ENCODE results near the gene EMB. TPM values are rescaled to one million over a fixed set of nuclear protein-coding genes. Genes with fewer than 3 reads are reported as not detected.
"Not testable (repeated sequence)": the region's sequence is repeated elsewhere in the genome, so short reads cannot be mapped to it uniquely, and the experiment has no call there.

The EMB gene
- total and polyA plus RNA-seq, 2 experiments from 2014 or later: 2.5 to 3.8 TPM

DNA sequence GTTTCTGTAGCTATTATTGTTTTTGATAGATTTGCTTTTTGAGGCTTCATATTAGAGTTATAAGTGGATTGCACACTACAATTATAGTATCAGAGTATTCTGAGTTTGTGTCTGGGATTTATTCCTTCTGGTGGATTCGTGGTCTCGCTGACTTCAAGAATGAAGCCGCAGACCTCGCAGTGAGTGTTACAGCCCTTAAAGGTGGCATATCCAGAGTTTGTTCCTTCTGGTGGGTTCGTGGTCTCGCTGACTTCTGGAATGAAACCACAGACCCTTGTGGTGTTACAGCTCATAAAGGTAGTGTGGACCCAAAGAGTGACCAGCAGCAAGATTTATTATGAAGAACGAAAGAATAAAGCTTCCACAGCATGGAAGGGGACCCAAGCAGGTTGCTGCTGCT lies 6.9 kb upstream of the EMB start:
- Histone ChIP-seq H3K9me3 (ENCODE audit: low read depth) (no peaks in the 10 kb centered on the region), H3K4me3 (no peak overlapping the region), H3K27ac (no peak overlapping the region), H3K36me3 (no peaks in the 10 kb centered on the region), H3K4me1 (ENCODE audit: low read depth) (no peaks in the 10 kb centered on the region), H3K27me3 (no peaks in the 10 kb centered on the region)
- no peak for DNase-seq (ENCODE audit: low read depth in 1 of 2, low spot score in 1 of 2)
- TF ChIP-seq, protein P1, sequence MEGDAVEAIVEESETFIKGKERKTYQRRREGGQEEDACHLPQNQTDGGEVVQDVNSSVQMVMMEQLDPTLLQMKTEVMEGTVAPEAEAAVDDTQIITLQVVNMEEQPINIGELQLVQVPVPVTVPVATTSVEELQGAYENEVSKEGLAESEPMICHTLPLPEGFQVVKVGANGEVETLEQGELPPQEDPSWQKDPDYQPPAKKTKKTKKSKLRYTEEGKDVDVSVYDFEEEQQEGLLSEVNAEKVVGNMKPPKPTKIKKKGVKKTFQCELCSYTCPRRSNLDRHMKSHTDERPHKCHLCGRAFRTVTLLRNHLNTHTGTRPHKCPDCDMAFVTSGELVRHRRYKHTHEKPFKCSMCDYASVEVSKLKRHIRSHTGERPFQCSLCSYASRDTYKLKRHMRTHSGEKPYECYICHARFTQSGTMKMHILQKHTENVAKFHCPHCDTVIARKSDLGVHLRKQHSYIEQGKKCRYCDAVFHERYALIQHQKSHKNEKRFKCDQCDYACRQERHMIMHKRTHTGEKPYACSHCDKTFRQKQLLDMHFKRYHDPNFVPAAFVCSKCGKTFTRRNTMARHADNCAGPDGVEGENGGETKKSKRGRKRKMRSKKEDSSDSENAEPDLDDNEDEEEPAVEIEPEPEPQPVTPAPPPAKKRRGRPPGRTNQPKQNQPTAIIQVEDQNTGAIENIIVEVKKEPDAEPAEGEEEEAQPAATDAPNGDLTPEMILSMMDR (IDR thresholded peaks at IDR 0.05; ENCODE audit: low read depth, low read length): no peak

DNA sequence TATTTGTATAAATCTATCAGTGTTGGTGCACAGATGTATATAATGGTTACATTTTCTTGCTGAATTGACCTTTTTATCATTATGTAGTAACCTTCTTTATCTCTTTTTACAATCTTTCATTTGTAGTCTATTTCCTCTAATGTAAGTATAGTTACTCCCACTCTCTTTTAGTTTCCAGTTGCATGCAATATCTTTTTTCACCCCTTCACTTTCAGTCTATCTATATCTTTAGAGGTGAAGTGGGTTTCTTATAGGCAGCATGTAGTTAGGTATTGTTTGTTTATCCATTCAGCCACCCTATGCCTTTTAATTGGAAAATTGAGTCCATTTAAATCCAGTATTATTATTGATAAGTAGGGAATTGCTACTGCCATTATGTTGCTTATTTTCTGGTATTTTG lies 6.1 kb upstream of the EMB start:
- TF ChIP-seq, protein P1 (IDR thresholded peaks at IDR 0.05; ENCODE audit: low read depth, low read length): no peak
- no peak overlapping the region for H3K4me3 ChIP-seq
- H3K27me3 ChIP-seq: peaks cover 6% of the 10 kb centered on the region
- no peak for DNase-seq (ENCODE audit: low read depth in 1 of 2, low spot score in 1 of 2)
- H3K27ac ChIP-seq: no peak overlapping the region
- H3K4me1 ChIP-seq (ENCODE audit: low read depth): no peaks in the 10 kb centered on the region
- no peaks in the 10 kb centered on the region for H3K9me3 ChIP-seq (ENCODE audit: low read depth)
- H3K36me3 ChIP-seq: no peaks in the 10 kb centered on the region

DNA sequence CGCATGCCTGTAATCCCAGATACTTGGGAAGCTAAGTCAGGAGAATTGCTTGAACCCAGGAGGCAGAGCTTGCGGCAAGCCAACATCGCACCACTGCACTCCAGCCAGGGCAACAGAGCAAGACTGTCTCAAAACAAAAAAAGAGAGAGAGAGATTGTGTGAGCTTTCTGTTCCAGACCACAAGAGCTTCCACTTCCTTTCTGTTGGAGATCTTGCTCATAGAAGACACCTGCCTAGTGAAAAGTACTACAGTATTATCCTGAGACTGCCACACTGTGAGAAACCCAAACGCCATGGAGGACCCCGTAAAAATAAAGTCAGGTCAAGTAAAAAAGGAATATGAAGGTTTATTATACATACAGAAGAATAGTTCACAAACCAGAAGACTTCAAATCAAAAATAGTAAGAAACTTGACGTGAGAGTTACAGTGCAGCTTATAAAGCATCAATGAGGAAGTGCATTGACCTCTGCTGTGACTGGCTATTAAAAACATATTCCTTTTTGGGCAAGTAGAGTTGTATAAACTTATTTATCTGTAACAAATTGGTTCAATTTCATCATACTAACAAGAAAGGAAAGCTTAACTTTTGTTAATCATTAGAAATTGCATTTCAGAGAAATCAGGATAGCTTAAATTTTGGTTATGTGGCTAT lies 4.3 kb upstream of the EMB start:
- no peaks in the 10 kb centered on the region for H3K36me3 ChIP-seq
- no peaks in the 10 kb centered on the region for H3K9me3 ChIP-seq (ENCODE audit: low read depth)
- DNase-seq (ENCODE audit: low read depth in 1 of 2, low spot score in 1 of 2): no peak
- H3K4me3 ChIP-seq: no peak overlapping the region
- TF ChIP-seq, protein P1 (IDR thresholded peaks at IDR 0.05; ENCODE audit: low read depth, low read length): no peak
- no peak overlapping the region for H3K27ac ChIP-seq
- no peaks in the 10 kb centered on the region for H3K4me1 ChIP-seq (ENCODE audit: low read depth)
- peaks cover 7% of the 10 kb centered on the region for H3K27me3 ChIP-seq

DNA sequence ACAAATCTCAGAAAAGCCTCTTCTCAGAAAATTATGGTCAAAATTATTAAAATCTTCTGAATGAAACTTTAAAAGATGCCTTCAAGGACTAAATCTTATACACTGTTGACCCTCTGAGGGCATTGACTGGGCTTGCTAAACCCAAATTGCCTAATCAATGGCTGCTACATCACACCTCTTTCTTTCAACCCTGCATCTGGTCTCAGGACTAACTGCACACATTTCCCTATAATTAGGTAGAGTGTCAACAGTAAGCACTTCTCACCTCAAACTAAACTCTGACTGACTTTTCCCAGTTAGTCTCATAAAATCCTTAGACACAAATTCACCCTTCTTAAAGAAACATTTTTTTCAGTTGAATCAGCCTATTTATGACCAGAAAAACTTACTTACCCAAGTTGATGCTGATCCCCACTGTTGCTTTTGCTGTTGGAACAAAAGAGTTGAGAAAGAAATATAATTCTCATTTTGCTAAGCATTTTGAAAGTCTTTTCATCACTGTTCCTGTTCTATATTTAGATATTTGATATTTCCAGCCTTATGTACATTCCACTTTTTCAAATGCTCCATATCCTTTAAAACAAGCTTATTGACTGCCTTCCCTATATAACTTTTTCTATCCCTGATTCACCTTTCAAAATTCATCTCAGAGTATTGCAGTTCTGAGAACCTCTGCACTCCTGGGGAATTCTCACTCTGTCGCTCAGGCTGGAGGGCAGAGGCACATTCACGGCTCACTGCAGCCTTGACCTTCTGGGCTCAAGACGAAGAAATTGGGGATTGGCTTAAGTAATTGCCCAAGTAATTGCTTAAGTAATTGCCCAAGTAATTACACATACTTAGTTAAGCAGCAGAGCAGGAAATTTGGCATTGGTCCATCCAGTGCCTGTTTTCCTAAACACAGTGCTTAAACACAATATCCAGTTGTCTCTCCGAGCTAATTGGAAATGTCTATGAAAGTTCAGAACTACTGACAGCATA lies 1.8 kb upstream of the EMB start:
- not testable (repeated sequence) for H3K36me3 ChIP-seq; H3K27ac ChIP-seq; H3K27me3 ChIP-seq; DNase-seq (ENCODE audit: low read depth in 1 of 2, low spot score in 1 of 2); H3K4me1 ChIP-seq (ENCODE audit: low read depth); H3K9me3 ChIP-seq (ENCODE audit: low read depth); H3K4me3 ChIP-seq

DNA sequence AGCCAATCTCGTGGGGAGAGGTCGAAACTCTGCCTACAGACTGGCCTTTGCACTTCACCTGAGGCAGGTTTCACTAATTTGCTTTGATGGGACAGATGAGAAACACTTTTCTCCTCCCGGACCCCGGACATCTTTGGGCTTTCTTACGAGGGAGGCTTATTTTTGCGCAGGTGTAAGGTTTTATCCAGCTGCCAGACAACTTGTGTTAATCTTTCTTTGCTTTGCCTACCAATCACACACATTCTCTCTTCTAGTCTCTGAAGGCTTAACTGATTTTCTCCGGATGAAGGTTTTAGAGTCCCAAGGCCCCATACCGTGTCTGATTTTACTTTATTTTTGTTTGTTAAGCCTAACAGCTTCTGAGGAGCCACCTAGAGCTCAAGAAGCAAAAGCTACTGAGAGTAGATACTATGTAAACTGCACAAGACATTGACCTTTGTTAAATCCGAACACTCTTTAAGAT lies 436 bp upstream of the EMB start:
- Histone ChIP-seq H3K36me3 (no peaks in the 10 kb centered on the region), H3K9me3 (ENCODE audit: low read depth) (no peaks in the 10 kb centered on the region), H3K27ac (no peak overlapping the region), H3K4me1 (ENCODE audit: low read depth) (no peaks in the 10 kb centered on the region), H3K27me3 (peaks cover 7% of the 10 kb centered on the region), H3K4me3 (peak overlapping the region; percentile 52)
- TF ChIP-seq, protein P1 (IDR thresholded peaks at IDR 0.05; ENCODE audit: low read depth, low read length): no peak
- DNase-seq (ENCODE audit: low read depth in 1 of 2, low spot score in 1 of 2): no peak

DNA sequence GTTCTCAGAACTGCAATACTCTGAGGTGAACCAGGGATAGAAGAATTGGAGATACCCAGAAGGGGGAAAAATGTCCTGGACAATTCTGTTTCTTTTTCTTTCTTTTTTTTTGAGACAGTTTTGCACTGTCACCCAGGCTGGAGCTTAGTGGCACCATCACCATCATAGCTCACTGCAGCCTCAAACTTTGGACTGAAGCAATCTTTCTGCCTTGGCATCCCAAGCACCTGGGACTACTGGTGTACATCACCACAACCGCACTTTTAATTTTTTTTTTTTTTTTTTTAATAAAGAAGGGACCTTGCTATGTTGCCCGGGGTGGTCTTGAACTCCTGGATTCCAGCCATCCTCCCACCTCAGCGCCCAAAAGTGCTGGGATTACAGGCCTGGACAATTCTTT lies 1.9 kb downstream of the EMB start:
- TF ChIP-seq, protein P1 (IDR thresholded peaks at IDR 0.05; ENCODE audit: low read depth, low read length): no peak
- no peaks in the 10 kb centered on the region for H3K4me1 ChIP-seq (ENCODE audit: low read depth)
- no peaks in the 10 kb centered on the region for H3K36me3 ChIP-seq
- H3K9me3 ChIP-seq (ENCODE audit: low read depth): no peaks in the 10 kb centered on the region
- H3K4me3 ChIP-seq: no peak overlapping the region
- no peak for DNase-seq (ENCODE audit: low read depth in 1 of 2, low spot score in 1 of 2)
- no peak overlapping the region for H3K27ac ChIP-seq
- H3K27me3 ChIP-seq: peaks cover 7% of the 10 kb centered on the region

DNA sequence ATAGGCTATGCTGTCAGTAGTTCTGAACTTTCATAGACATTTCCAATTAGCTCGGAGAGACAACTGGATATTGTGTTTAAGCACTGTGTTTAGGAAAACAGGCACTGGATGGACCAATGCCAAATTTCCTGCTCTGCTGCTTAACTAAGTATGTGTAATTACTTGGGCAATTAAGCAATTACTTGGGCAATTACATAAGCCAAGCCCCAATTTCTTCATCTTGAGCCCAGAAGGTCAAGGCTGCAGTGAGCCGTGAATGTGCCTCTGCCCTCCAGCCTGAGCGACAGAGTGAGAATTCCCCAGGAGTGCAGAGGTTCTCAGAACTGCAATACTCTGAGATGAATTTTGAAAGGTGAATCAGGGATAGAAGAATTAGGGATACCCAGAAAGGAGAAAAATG lies 3.0 kb downstream of the EMB start:
- H3K27ac ChIP-seq: not testable (repeated sequence)

More for the DNA sequence above, 3.0 kb downstream of the EMB start:
- not testable (repeated sequence) for H3K4me1 ChIP-seq (ENCODE audit: low read depth); H3K36me3 ChIP-seq; H3K4me3 ChIP-seq; DNase-seq (ENCODE audit: low read depth in 1 of 2, low spot score in 1 of 2); H3K27me3 ChIP-seq; H3K9me3 ChIP-seq (ENCODE audit: low read depth)
